Colonic mucosa (tissue), 4 donors: ENCODE measurements around the gene DENND6B. TPM values are rescaled to one million over a fixed set of nuclear protein-coding genes. Genes with fewer than 3 reads are reported as not detected.

Source experiments
- DNase-seq: peaks from one replicate; pipeline ENCODE4 v3.0.0-alpha.2; 2020
- H3K27ac ChIP-seq: fragments of 200-600 bp; one replicate; pipeline ENCODE4 v1.8.0; 2021
- H3K27me3 ChIP-seq: fragments of 200-600 bp; one replicate; pipeline ENCODE4 v1.8.0; 2021
- H3K36me3 ChIP-seq: fragments of 200-600 bp; one replicate; pipeline ENCODE4 v1.8.0; 2021
- H3K4me1 ChIP-seq: fragments of 200-600 bp; one replicate; pipeline ENCODE4 v1.8.0; 2021; ENCODE audit warnings: mild to moderate bottlenecking
- H3K4me3 ChIP-seq: fragments of 200-600 bp; one replicate; pipeline ENCODE4 v1.8.0; 2021
- H3K9ac ChIP-seq, 2 donors: one replicate each; pipeline ENCODE4 v1.7.0; 2013; ENCODE audit warnings: control low read depth in 2 of 2, low read depth in 2 of 2, low read length in 2 of 2
- H3K9me3 ChIP-seq: fragments of 200-600 bp; one replicate; pipeline ENCODE4 v1.8.0; 2021
- CTCF ChIP-seq: fragments of 200-600 bp; IDR thresholded peaks from one replicate; pipeline ENCODE4 v1.8.0; 2022; ENCODE audit warnings: antibody characterized with exemption, mild to moderate bottlenecking
- intact Hi-C: fragments of 100-400 bp; cut with DNase I; formaldehyde crosslinking; loops from one replicate; pipeline ENCODE4 v1.14.1; 2022
- total RNA-seq, 2 donors: library from RNA; stranded (reverse); fragmentation: NEBNext Ultra II Directional in 1 of 2; extraction: Animal tissue kit (Norgen Biotek cat#: 25700) in 1 of 2; gene quantifications; one replicate each; pipeline ENCODE4 v1.2.1, GENCODE V29; 2021
- donor health status: healthy.
- donor health status: DM: no; HTN: no; CAD: no.
- donor health status: DM: no; HTN: no; CAD: no.

Gene DENND6B
- total RNA-seq, 2 donors from 2014 or later, result 2.4 to 4.0 TPM

GRCh38 chr22:50262973-50263617 lies 63.7 kb downstream of the DENND6B start:
- no peak for TF ChIP-seq CTCF
- peaks cover 24% of the 10 kb centered on the region for H3K27me3 ChIP-seq

GRCh38 chr22:50262460-50262911 lies 64.3 kb downstream of the DENND6B start:
- no peaks in the 10 kb centered on the region for H3K36me3 ChIP-seq
- TF ChIP-seq CTCF, result no peak
- peak overlapping the region in 1 of 2 donors; percentile 50 for H3K9ac ChIP-seq
- peaks cover 24% of the 10 kb centered on the region for H3K27me3 ChIP-seq
- H3K4me1 ChIP-seq, result no peaks in the 10 kb centered on the region
- intact Hi-C loops, result no loop called here
- no peaks in the 10 kb centered on the region for H3K9me3 ChIP-seq
- no peak overlapping the region for H3K4me3 ChIP-seq
- DNase-seq, result no peak
- H3K27ac ChIP-seq, result no peak overlapping the region

More at GRCh38 chr22:50262973-50263617, 63.7 kb downstream of the DENND6B start:
- Histone ChIP-seq H3K9me3 (no peaks in the 10 kb centered on the region), H3K36me3 (no peaks in the 10 kb centered on the region), H3K4me3 (no peak overlapping the region), H3K27ac (no peak overlapping the region), H3K9ac (no peak overlapping the region), H3K4me1 (no peaks in the 10 kb centered on the region)
- DNase-seq, result no peak
- intact Hi-C loops, result no loop called here

GRCh38 chr22:50261615-50262459 lies 65.0 kb downstream of the DENND6B start, which contains the start of gene MAPK12:
Gene MAPK12 (minus strand): TSS chr22:50261683. CDS start chr22:50261509, 174 bp downstream.
- Histone ChIP-seq H3K4me1 (no peaks in the 10 kb centered on the region), H3K9ac (peak within 1 kb of the TSS in 1 of 2 donors; percentile 50), H3K4me3 (peak within 1 kb of the TSS; percentile 30), H3K27me3 (peaks cover 24% of the 10 kb centered on the region), H3K27ac (no peak within 1 kb of the TSS), H3K9me3 (no peaks in the 10 kb centered on the region), H3K36me3 (no peaks in the 10 kb centered on the region)
- TF ChIP-seq CTCF, result no peak
- intact Hi-C loops, result no loop called here
- no peak for DNase-seq

GRCh38 chr22:50260801-50261614 lies 65.8 kb downstream of the DENND6B start:
- TF ChIP-seq CTCF, result no peak
- H3K9me3 ChIP-seq, result no peaks in the 10 kb centered on the region
- intact Hi-C loops, result no loop called here
- no peak for DNase-seq
- H3K27me3 ChIP-seq, result peaks cover 24% of the 10 kb centered on the region
- no peak overlapping the region for H3K9ac ChIP-seq
- H3K36me3 ChIP-seq, result no peaks in the 10 kb centered on the region
- H3K4me1 ChIP-seq, result no peaks in the 10 kb centered on the region
- H3K4me3 ChIP-seq, result peak overlapping the region; percentile 30
- H3K27ac ChIP-seq, result no peak overlapping the region

- Histone ChIP-seq H3K36me3 (no peaks in the 10 kb centered on the region), H3K4me1 (no peaks in the 10 kb centered on the region), H3K27me3 (peaks cover 24% of the 10 kb centered on the region), H3K9me3 (no peaks in the 10 kb centered on the region), H3K27ac (no peak overlapping the region), H3K4me3 (peak overlapping the region; percentile 30), H3K9ac (peak overlapping the region in 1 of 2 donors; percentile 12)
- intact Hi-C loops, result no loop called here
- no peak for DNase-seq
- TF ChIP-seq CTCF, result no peak
Observed at GRCh38 chr22:50260434-50260800, 66.4 kb downstream of the DENND6B start.
